Endothelial cell of umbilical vein (primary cell): ENCODE results near the gene ROPN1L. TPM values are rescaled to one million over a fixed set of nuclear protein-coding genes. Genes with fewer than 3 reads are reported as not detected.
A peak's percentile ranks its signal among the peaks of the same experiment; 100 is the strongest.

Experiments
- BruUV-seq: library from RNA; stranded (reverse); fragments of 400-500 nt; replicated peaks from 2 replicates; lab custom pipeline; 2021; lab: Mats Ljungman, UMichigan
- CTCF ChIA-PET: fragments of 300-600, 350-600 bp; sonication (Branson Sonifier 250); formaldehyde crosslinking; loops from one replicate; lab custom pipeline; 2021; ENCODE audit warnings: antibody characterized with exemption, inconsistent platforms; lab: Charles Lee
- POLR2A ChIA-PET: fragments of 300-600, 350-600 bp; sonication (Branson Sonifier 250); formaldehyde crosslinking; loops from one replicate; lab custom pipeline; 2021; ENCODE audit warnings: antibody characterized with exemption, inconsistent platforms; lab: Charles Lee
- DNase-seq: peaks from one replicate; pipeline ENCODE4 v3.0.0-alpha.2; 2011; ENCODE audit warnings: low read depth, low spot score
- FAIRE-seq: peaks from 2 replicates; lab custom pipeline; 2011; peaks lifted over from hg19 to GRCh38; lab: Jason Lieb, UNC
- H2AFZ ChIP-seq: 2 replicates; pipeline ENCODE4 v1.6.0; 2012; ENCODE audit warnings: low read depth, low read length, control low read depth, inconsistent platforms
- H3K27ac ChIP-seq: 2 replicates; pipeline ENCODE4 v1.5.1; 2011; ENCODE audit warnings: low read depth, mild to moderate bottlenecking, control low read depth, low read length, moderate library complexity; ENCODE audit not compliant: insufficient read depth
- H3K27me3 ChIP-seq, 2 experiments: 2 replicates each; pipeline versions ENCODE4 v1.6.0 to v1.6.1; 2011; ENCODE audit warnings: low read length in 2 of 2, mixed read lengths in 1 of 2; ENCODE audit not compliant: control insufficient read depth in 2 of 2, insufficient read depth in 2 of 2
- H3K36me3 ChIP-seq, 2 experiments: 2 replicates in 1 of 2; 3 replicates in 1 of 2; pipeline ENCODE4 v1.5.1; 2011; ENCODE audit warnings: low read length in 2 of 2, mild to moderate bottlenecking in 1 of 2, moderate library complexity in 1 of 2; ENCODE audit not compliant: control insufficient read depth in 2 of 2, insufficient read depth in 2 of 2; ENCODE audit errors: extremely low read depth in 1 of 2
- H3K4me1 ChIP-seq: 3 replicates; pipeline ENCODE4 v1.5.1; 2011; ENCODE audit warnings: mild to moderate bottlenecking, low read length; ENCODE audit not compliant: control insufficient read depth, insufficient read depth; ENCODE audit errors: extremely low read depth
- H3K4me2 ChIP-seq: 2 replicates; pipeline ENCODE4 v1.6.1; 2011; ENCODE audit warnings: low read length, control low read depth, mixed read lengths; ENCODE audit not compliant: insufficient read depth
- H3K4me3 ChIP-seq, 3 experiments: fragments of 200-600 bp in 1 of 3; sonication (generic), shearing (Covaris generic) in 1 of 3; replicated peaks in 1 of 3; 2 replicates each; pipeline ENCODE4 v1.5.1; 2011 to 2016; ENCODE audit warnings: control low read depth in 3 of 3, low read length in 3 of 3, mild to moderate bottlenecking in 2 of 3, inconsistent platforms in 1 of 3, low read depth in 1 of 3, moderate library complexity in 1 of 3; ENCODE audit not compliant: insufficient read depth in 1 of 3
- H3K79me2 ChIP-seq: 2 replicates; pipeline ENCODE4 v1.6.0; 2012; ENCODE audit warnings: low read length, inconsistent platforms; ENCODE audit not compliant: control insufficient read depth, insufficient read depth
- H3K9ac ChIP-seq: replicated peaks from 2 replicates; pipeline ENCODE3; 2011; ENCODE audit warnings: low read length, control low read depth; ENCODE audit not compliant: insufficient read depth; ENCODE audit errors: extremely low read depth
- H3K9me1 ChIP-seq: replicated peaks from 3 replicates; pipeline ENCODE4 v1.6.0; 2011; ENCODE audit warnings: mild to moderate bottlenecking, low read length; ENCODE audit not compliant: control insufficient read depth, insufficient read depth; ENCODE audit errors: extremely low read depth
- H3K9me3 ChIP-seq: replicated peaks from 2 replicates; pipeline ENCODE4 v1.5.1; 2012; ENCODE audit warnings: low read length, inconsistent platforms; ENCODE audit not compliant: control insufficient read depth, insufficient read depth
- H4K20me1 ChIP-seq: replicated peaks from 2 replicates; pipeline ENCODE3; 2011; ENCODE audit warnings: mild to moderate bottlenecking, low read length; ENCODE audit not compliant: control insufficient read depth, insufficient read depth; ENCODE audit errors: extremely low read depth
- CTCF ChIP-seq, 2 donors: IDR thresholded peaks; 1 replicate in 1 of 2; 2 replicates in 1 of 2; pipeline ENCODE4 v1.5.1; 2011; ENCODE audit warnings: low read length in 2 of 2, mild to moderate bottlenecking in 2 of 2, moderate library complexity in 2 of 2, control low read depth in 1 of 2, inconsistent platforms in 1 of 2, low read depth in 1 of 2; ENCODE audit not compliant: insufficient read depth in 1 of 2; ENCODE audit errors: extremely low read depth in 1 of 2
- EZH2 ChIP-seq: IDR thresholded peaks from 2 replicates; pipeline ENCODE4 v1.6.1; 2012; ENCODE audit warnings: borderline replicate concordance, low read depth, mild to moderate bottlenecking, moderate library complexity, low read length, inconsistent platforms; ENCODE audit not compliant: severe bottlenecking
- FOS ChIP-seq: IDR thresholded peaks from 2 replicates; pipeline ENCODE4 v1.6.1; 2011; ENCODE audit warnings: mild to moderate bottlenecking, low read length, moderate library complexity, borderline replicate concordance; ENCODE audit not compliant: insufficient read depth
- GATA2 ChIP-seq: IDR thresholded peaks from 2 replicates; pipeline ENCODE4 v1.7.0; 2011; ENCODE audit warnings: low read depth, mild to moderate bottlenecking, moderate library complexity, mixed read lengths, low read length; ENCODE audit not compliant: insufficient read length, insufficient read depth
- JUN ChIP-seq: IDR thresholded peaks from 2 replicates; pipeline ENCODE4 v1.6.1; 2011; ENCODE audit warnings: borderline replicate concordance, low read depth; ENCODE audit not compliant: insufficient read length, insufficient read depth
- MAX ChIP-seq: IDR thresholded peaks from 2 replicates; pipeline ENCODE4 v1.6.1; 2011; ENCODE audit not compliant: insufficient read depth, insufficient read length
- MYC ChIP-seq: IDR thresholded peaks from one replicate; pipeline ENCODE4 v1.6.1; 2011; ENCODE audit warnings: mild to moderate bottlenecking, low read depth, low read length
- POLR2A ChIP-seq: IDR thresholded peaks from 2 replicates; pipeline ENCODE4 v1.6.1; 2012; ENCODE audit warnings: low read depth, mild to moderate bottlenecking, control low read depth, low read length
- POLR2AphosphoS5 ChIP-seq: IDR thresholded peaks from 2 replicates; pipeline ENCODE4 v1.6.1; 2012; ENCODE audit warnings: low read depth, mild to moderate bottlenecking, control low read depth, low read length, moderate library complexity; ENCODE audit not compliant: insufficient read depth
- dilution Hi-C: fragments of 300-500 bp; cut with MboI; formaldehyde crosslinking; loops from one replicate; pipeline ENCODE4 v1.15.0; 2019; ENCODE audit warnings: low sequenced_read_pairs; ENCODE audit not compliant: extremely low pct_ligation_motif_present
- intact Hi-C: fragments of 100-400 bp; cut with micrococcal nuclease; formaldehyde crosslinking; loops from one replicate; pipeline ENCODE4 v1.10.0; 2022
- polyA plus RNA-seq, 4 experiments: library from polyadenylated mRNA; depleted of rRNA in 3 of 4; stranded (reverse) in 3 of 4; unstranded in 1 of 4; fragments of >200 nt; gene quantifications; 2 replicates each; pipeline versions ENCODE4 v1.2.1 to v1.2.3, GENCODE V29; 2011 to 2012; ENCODE audit warnings: missing spikeins in 1 of 4
- total RNA-seq: library from RNA; stranded (reverse); gene quantifications from 2 replicates; pipeline ENCODE4 v1.2.3, GENCODE V29; 2021

The ROPN1L gene
- total and polyA plus RNA-seq, 2 donors (not counting 3 experiments of a cell fraction or from before 2014, with no cell fraction given), result 0.30 to 0.60 TPM

DNA sequence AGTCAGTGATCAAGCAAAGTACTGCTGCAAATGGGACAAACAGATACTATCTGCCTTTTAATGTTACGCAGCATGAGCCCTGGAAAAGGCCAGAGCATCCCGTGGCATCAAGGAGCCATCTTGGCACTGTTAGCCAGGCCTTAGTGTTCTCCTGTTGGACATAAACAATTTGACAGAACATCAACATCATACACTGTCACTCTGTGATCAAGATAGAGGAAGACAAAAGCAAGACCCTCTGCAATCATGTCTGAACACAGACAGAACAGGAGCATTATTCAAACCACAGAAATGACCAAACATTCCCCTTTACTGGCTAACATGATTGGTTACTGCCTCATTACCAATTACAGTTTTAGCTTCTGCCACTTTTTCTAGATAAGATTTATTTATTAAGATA, 21.2 kb upstream of the ROPN1L start:
- no peak overlapping the region for H3K9ac ChIP-seq
- H2AFZ ChIP-seq, result no peak overlapping the region
- dilution Hi-C loops, result loop anchor here (25.0 kb wide), 1 partner anchor 158 kb away; the partner anchor contains the start of gene CCT5
- no peak for FAIRE-seq
- no peaks in the 10 kb centered on the region for H3K9me3 ChIP-seq
- no peak overlapping the region for H3K4me2 ChIP-seq
- CTCF ChIA-PET, result interaction anchor here (1.2 to 8.2 kb wide), 2 partner anchors 61 to 137 kb away, joined by 3 to 87 read pairs; no protein-coding TSS in a partner anchor
- POLR2A ChIA-PET, result no interaction called here
- H3K27me3 ChIP-seq, result no peaks in the 10 kb centered on the region
- H3K27ac ChIP-seq, result peak overlapping the region; percentile 44
- peaks cover 29% of the 10 kb centered on the region for H3K4me1 ChIP-seq
- H3K36me3 ChIP-seq, result peaks cover 15 to 26% of the 10 kb centered on the region in 2 experiments
- no peaks in the 10 kb centered on the region for H4K20me1 ChIP-seq
- intact Hi-C loops, result loop anchor here (2.0 kb wide), 1 partner anchor 68 kb away; the partner anchor contains the start of gene MARCHF6
- no TSS peak for BruUV-seq
- H3K4me3 ChIP-seq, result no peak overlapping the region
- H3K9me1 ChIP-seq, result no peaks in the 10 kb centered on the region
- H3K79me2 ChIP-seq, result no peaks in the 10 kb centered on the region
- DNase-seq, result no peak
- no peak for TF ChIP-seq JUN
- TF ChIP-seq CTCF (IDR thresholded peaks at IDR 0.05; ENCODE audit: extremely low read depth in 1 of 2, insufficient read depth in 1 of 2, low read depth in 1 of 2, low read length in 2 of 2), result no peak
- no peak for TF ChIP-seq POLR2A
- TF ChIP-seq POLR2AphosphoS5, result no peak
- TF ChIP-seq MYC, result no peak
- no peak for TF ChIP-seq FOS
- TF ChIP-seq EZH2, result no peak
- TF ChIP-seq MAX, result no peak
- TF ChIP-seq GATA2, result no peak
